H1 (cell line): Measurements from ENCODE around the gene ARL6IP5. TPM values are rescaled to one million over a fixed set of nuclear protein-coding genes. Genes with fewer than 3 reads are reported as not detected.

ENCODE experiments used
- CTCF ChIA-PET: fragments of 300-600 bp; sonication (Branson Sonifier 250); formaldehyde crosslinking; loops from one replicate; lab custom pipeline; 2021; ENCODE audit not compliant: partially characterized antibody; lab: Charles Lee
- POLR2A ChIA-PET: fragments of 300-600 bp; sonication (Branson Sonifier 250); formaldehyde crosslinking; loops from one replicate; lab custom pipeline; 2021; ENCODE audit warnings: inconsistent platforms; ENCODE audit not compliant: partially characterized antibody; lab: Charles Lee
- DNase-seq, 2 experiments: peaks; one replicate each; pipeline versions ENCODE4 v3.0.0 to v3.0.0-alpha.2; 2010 to 2022; ENCODE audit warnings: low spot score in 2 of 2, low read depth in 1 of 2, mixed read lengths in 1 of 2
- FAIRE-seq: peaks from 2 replicates; lab custom pipeline; 2011; peaks lifted over from hg19 to GRCh38; lab: Jason Lieb, UNC
- H2AFZ ChIP-seq: 2 replicates; pipeline ENCODE4 v1.8.1; 2012; ENCODE audit warnings: low read length, inconsistent platforms
- H2AK5ac ChIP-seq: 2 replicates; pipeline ENCODE4 v1.6.1; 2013; ENCODE audit warnings: low read depth, low read length
- H2BK120ac ChIP-seq: replicated peaks from 2 replicates; pipeline ENCODE3; 2013; ENCODE audit warnings: low read depth, low read length, inconsistent platforms
- H2BK12ac ChIP-seq: 2 replicates; pipeline ENCODE4 v1.6.1; 2013; ENCODE audit warnings: low read depth, low read length
- H2BK15ac ChIP-seq: 2 replicates; pipeline ENCODE4 v1.6.1; 2013; ENCODE audit warnings: low read length
- H2BK20ac ChIP-seq: 2 replicates; pipeline ENCODE4 v1.6.1; 2013; ENCODE audit warnings: low read length
- H2BK5ac ChIP-seq: 2 replicates; pipeline ENCODE4 v1.6.1; 2013; ENCODE audit warnings: low read depth, low read length
- H3K14ac ChIP-seq: 2 replicates; pipeline ENCODE4 v1.6.1; 2013; ENCODE audit warnings: inconsistent platforms; ENCODE audit not compliant: insufficient read length
- H3K18ac ChIP-seq: 2 replicates; pipeline ENCODE4 v1.6.1; 2013; ENCODE audit warnings: low read length; ENCODE audit errors: extremely low read depth
- H3K23ac ChIP-seq: 2 replicates; pipeline ENCODE4 v1.6.1; 2013; ENCODE audit warnings: inconsistent platforms; ENCODE audit not compliant: insufficient read length
- H3K23me2 ChIP-seq: 2 replicates; pipeline ENCODE4 v1.6.1; 2013; ENCODE audit warnings: low read depth, low read length
- H3K27ac ChIP-seq: 2 replicates; pipeline ENCODE4 v1.6.1; 2011; ENCODE audit warnings: low read depth, low read length, inconsistent platforms
- H3K27me3 ChIP-seq, 4 experiments: replicated peaks in 1 of 4; 1 replicate in 1 of 4; 2 replicates in 3 of 4; pipeline versions ENCODE4 v1.6.1 to v1.8.1; 2011 to 2013; ENCODE audit warnings: low read length in 3 of 4, mild to moderate bottlenecking in 3 of 4, inconsistent platforms in 2 of 4, mixed read lengths in 2 of 4, moderate library complexity in 1 of 4; ENCODE audit not compliant: control insufficient read depth in 3 of 4, insufficient read depth in 3 of 4; ENCODE audit errors: extremely low read depth in 1 of 4
- H3K36me3 ChIP-seq, 4 experiments: 2 replicates each; pipeline versions ENCODE4 v1.6.1 to v1.8.1; 2011 to 2013; ENCODE audit warnings: mild to moderate bottlenecking in 4 of 4, low read length in 3 of 4, moderate library complexity in 2 of 4, control low read depth in 1 of 4, inconsistent platforms in 1 of 4; ENCODE audit not compliant: insufficient read depth in 4 of 4, control insufficient read depth in 2 of 4
- H3K4ac ChIP-seq: replicated peaks from 2 replicates; pipeline ENCODE3; 2013; ENCODE audit warnings: low read length, low read depth, mixed read lengths, inconsistent platforms; ENCODE audit not compliant: insufficient read length
- H3K4me1 ChIP-seq, 4 experiments: replicated peaks in 1 of 4; 1 replicate in 1 of 4; 2 replicates in 3 of 4; pipeline versions ENCODE4 v1.6.1 to v1.8.1; 2011 to 2013; ENCODE audit warnings: low read length in 3 of 4, inconsistent platforms in 2 of 4, mixed read lengths in 1 of 4; ENCODE audit not compliant: insufficient read depth in 4 of 4, control insufficient read depth in 3 of 4
- H3K4me2 ChIP-seq, 2 experiments: 2 replicates each; pipeline versions ENCODE4 v1.6.1 to v1.8.1; 2011 to 2013; ENCODE audit warnings: low read depth in 2 of 2, low read length in 2 of 2, control low read depth in 1 of 2, inconsistent platforms in 1 of 2, mild to moderate bottlenecking in 1 of 2; ENCODE audit not compliant: insufficient read depth in 1 of 2
- H3K4me3 ChIP-seq, 4 experiments: fragments of 200-600, 300-600 bp in 1 of 4; sonication (generic), shearing (Covaris generic), sonication (Bioruptor Twin) in 1 of 4; 2 replicates each; pipeline versions ENCODE4 v1.5.1 to v1.8.1; 2011 to 2016; ENCODE audit warnings: low read length in 4 of 4, low read depth in 3 of 4, control low read depth in 2 of 4, inconsistent platforms in 2 of 4, mild to moderate bottlenecking in 2 of 4, mixed read lengths in 1 of 4, moderate library complexity in 1 of 4; ENCODE audit not compliant: insufficient read depth in 2 of 4; ENCODE audit errors: extremely low read depth in 1 of 4
- H3K56ac ChIP-seq: replicated peaks from 2 replicates; pipeline ENCODE3; 2013; ENCODE audit warnings: low read depth, mild to moderate bottlenecking, mixed read lengths, low read length, inconsistent platforms; ENCODE audit not compliant: insufficient read length
- H3K79me1 ChIP-seq: 2 replicates; pipeline ENCODE4 v1.6.1; 2013; ENCODE audit warnings: low read depth, low read length, control low read depth
- H3K79me2 ChIP-seq, 2 experiments: 2 replicates each; pipeline versions ENCODE4 v1.6.1 to v1.8.1; 2012 to 2013; ENCODE audit warnings: low read length in 2 of 2, mild to moderate bottlenecking in 2 of 2, inconsistent platforms in 1 of 2; ENCODE audit not compliant: insufficient read depth in 2 of 2, control insufficient read depth in 1 of 2
- H3K9ac ChIP-seq, 4 experiments: replicated peaks in 1 of 4; 1 replicate in 1 of 4; 2 replicates in 3 of 4; pipeline versions ENCODE4 v1.6.1 to v1.8.1; 2011 to 2013; ENCODE audit warnings: low read depth in 3 of 4, low read length in 3 of 4, control low read depth in 2 of 4, mild to moderate bottlenecking in 2 of 4, moderate library complexity in 2 of 4, inconsistent platforms in 1 of 4; ENCODE audit errors: extremely low read depth in 1 of 4
- H3K9me3 ChIP-seq, 2 experiments: 2 replicates each; pipeline versions ENCODE4 v1.6.1 to v1.8.1; 2012 to 2013; ENCODE audit warnings: mild to moderate bottlenecking in 2 of 2, moderate library complexity in 2 of 2, control low read depth in 1 of 2, inconsistent platforms in 1 of 2, low read depth in 1 of 2, low read length in 1 of 2, mixed read lengths in 1 of 2; ENCODE audit not compliant: insufficient read depth in 2 of 2
- H4K20me1 ChIP-seq, 2 experiments: replicated peaks in 1 of 2; 2 replicates each; pipeline versions ENCODE3 to v1.8.1; 2011 to 2013; ENCODE audit warnings: inconsistent platforms in 2 of 2, low read length in 2 of 2, mild to moderate bottlenecking in 1 of 2; ENCODE audit not compliant: insufficient read depth in 2 of 2, control insufficient read depth in 1 of 2
- H4K5ac ChIP-seq: 2 replicates; pipeline ENCODE4 v1.6.1; 2013; ENCODE audit warnings: low read length, low read depth, mixed read lengths, inconsistent platforms; ENCODE audit not compliant: insufficient read length
- H4K8ac ChIP-seq: 2 replicates; pipeline ENCODE4 v1.8.0; 2013; ENCODE audit warnings: mild to moderate bottlenecking, moderate library complexity, low read length, inconsistent platforms; ENCODE audit not compliant: insufficient read depth; ENCODE audit errors: extremely low read depth
- H4K91ac ChIP-seq: replicated peaks from 2 replicates; pipeline ENCODE3; 2013; ENCODE audit warnings: low read length, mixed read lengths, inconsistent platforms; ENCODE audit not compliant: insufficient read length
- FOSL1 ChIP-seq: IDR thresholded peaks from 2 replicates; pipeline ENCODE4 v1.6.1; 2011; ENCODE audit warnings: mild to moderate bottlenecking, low read depth, low read length, moderate library complexity; ENCODE audit not compliant: insufficient read depth
- SIX5 ChIP-seq: IDR thresholded peaks from 2 replicates; pipeline ENCODE4 v1.6.1; 2011; ENCODE audit warnings: mild to moderate bottlenecking, low read depth, low read length
- polyA plus RNA-seq, 7 experiments: library from polyadenylated mRNA; depleted of rRNA in 3 of 7; stranded (reverse) in 5 of 7; unstranded in 2 of 7; fragments of >200 nt in 5 of 7; fragments of 200-250 nt in 2 of 7; gene quantifications; 1 replicate in 5 of 7; 2 replicates in 1 of 7; 4 replicates in 1 of 7; pipeline versions ENCODE4 v1.2.1 to v1.2.3, GENCODE V29; 2011 to 2013; ENCODE audit warnings: missing spikeins in 2 of 7, mixed read lengths in 2 of 7
- total RNA-seq: library from RNA; stranded (reverse); fragmentation: NEBNext Ultra II Directional; extraction: Animal tissue kit (Norgen Biotek cat#: 25700); gene quantifications from 2 replicates; pipeline ENCODE4 v1.2.1, GENCODE V29; 2021

Gene ARL6IP5
- total and polyA plus RNA-seq, 2 of the 8 experiments (the other 6 are each of a cell fraction or from before 2014, with no cell fraction given) = 24.9 to 30.1 TPM

DNA sequence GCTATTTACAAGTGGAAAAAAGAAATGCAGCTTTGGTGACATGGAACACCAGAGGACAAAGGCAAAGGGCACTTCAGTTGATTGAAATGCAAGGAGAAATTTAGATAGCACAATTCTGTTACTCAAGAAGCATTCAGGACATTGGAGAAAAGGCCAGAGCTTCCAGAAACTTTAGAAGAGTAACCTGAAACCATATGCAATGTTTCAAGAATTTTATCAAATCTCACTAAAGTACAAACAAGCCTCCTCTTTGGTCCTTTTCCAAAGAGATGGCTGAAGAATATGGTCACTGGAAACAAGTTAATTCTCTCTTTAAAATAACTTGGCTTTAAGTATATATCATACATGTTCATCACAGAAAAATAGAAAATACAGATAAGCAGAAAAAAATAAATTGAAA lies 52.3 kb downstream of the ARL6IP5 start:
- CTCF ChIA-PET = interaction anchor here (1.0 to 1.3 kb wide), 4 partner anchors 16 to 173 kb away, joined by 3 to 6 read pairs (median 4); no protein-coding TSS in a partner anchor
- no peak for TF ChIP-seq FOSL1
- TF ChIP-seq SIX5 = no peak
- no peak overlapping the region for H3K14ac ChIP-seq

More for the DNA sequence above, 52.3 kb downstream of the ARL6IP5 start:
- Histone ChIP-seq H3K36me3 (no peaks in the 10 kb centered on the region), H3K23ac (no peak overlapping the region), H4K8ac (no peak overlapping the region), H2BK15ac (no peak overlapping the region), H2BK120ac (no peak overlapping the region), H3K56ac (no peak overlapping the region), H4K5ac (no peak overlapping the region), H3K9me3 (no peaks in the 10 kb centered on the region), H3K4me2 (no peak overlapping the region), H4K20me1 (no peaks in the 10 kb centered on the region), H3K4ac (no peak overlapping the region), H3K79me2 (no peaks in the 10 kb centered on the region), H2BK20ac (no peak overlapping the region), H3K27ac (no peak overlapping the region), H3K4me1 (no peaks in the 10 kb centered on the region), H3K23me2 (no peaks in the 10 kb centered on the region), H3K79me1 (no peaks in the 10 kb centered on the region), H2BK5ac (no peak overlapping the region), H4K91ac (no peak overlapping the region), H3K4me3 (no peak overlapping the region), H2AFZ (no peak overlapping the region), H2AK5ac (no peak overlapping the region), H3K18ac (no peak overlapping the region), H2BK12ac (no peak overlapping the region), H3K27me3 (peaks cover 0 to 5% (median 0%) of the 10 kb centered on the region in 4 experiments; a peak in 1 of 7 replicates), H3K9ac (no peak overlapping the region)
- POLR2A ChIA-PET = no interaction called here
- FAIRE-seq (no peak), DNase-seq (no peak)
